CD14-positive monocyte (primary cell): ENCODE measurements around the gene CFAP74. TPM values are rescaled to one million over a fixed set of nuclear protein-coding genes. Genes with fewer than 3 reads are reported as not detected.

ENCODE experiments used
- DNase-seq, 3 donors: peaks; one replicate each; pipeline ENCODE4 v3.0.0-alpha.2; 2011 to 2022
- H2AFZ ChIP-seq: 2 replicates; pipeline ENCODE4 v1.6.0; 2012; ENCODE audit warnings: mild to moderate bottlenecking, low read depth, low read length, inconsistent platforms; ENCODE audit not compliant: insufficient read depth, poor library complexity, severe bottlenecking
- H3K27ac ChIP-seq, 2 donors: 1 replicate in 1 of 2; 2 replicates in 1 of 2; pipeline ENCODE4 v1.5.1; 2012 to 2013; ENCODE audit warnings: low read length in 2 of 2, control low read depth in 1 of 2, inconsistent platforms in 1 of 2, low read depth in 1 of 2, mild to moderate bottlenecking in 1 of 2
- H3K27me3 ChIP-seq, 2 donors: one replicate each; pipeline versions ENCODE4 v1.6.0 to v1.6.1; 2011 to 2013; ENCODE audit warnings: low read length in 2 of 2; ENCODE audit not compliant: control insufficient read depth in 2 of 2, insufficient read depth in 2 of 2
- H3K36me3 ChIP-seq, 2 donors: replicated peaks in 1 of 2; 1 replicate in 1 of 2; 2 replicates in 1 of 2; pipeline versions ENCODE4 v1.5.1 to v1.6.1; 2012 to 2013; ENCODE audit warnings: low read length in 2 of 2, control low read depth in 1 of 2, inconsistent platforms in 1 of 2, mild to moderate bottlenecking in 1 of 2; ENCODE audit not compliant: insufficient read depth in 2 of 2, control insufficient read depth in 1 of 2
- H3K4me1 ChIP-seq, 2 donors: 1 replicate in 1 of 2; 2 replicates in 1 of 2; pipeline versions ENCODE4 v1.5.1 to v1.6.1; 2012 to 2013; ENCODE audit warnings: low read length in 2 of 2, control low read depth in 1 of 2, inconsistent platforms in 1 of 2, mild to moderate bottlenecking in 1 of 2, moderate library complexity in 1 of 2; ENCODE audit not compliant: insufficient read depth in 2 of 2, control insufficient read depth in 1 of 2
- H3K4me2 ChIP-seq: replicated peaks from 2 replicates; pipeline ENCODE3; 2012; ENCODE audit warnings: low read length, moderate library complexity, mild to moderate bottlenecking; ENCODE audit not compliant: poor library complexity, severe bottlenecking; ENCODE audit errors: extremely low read depth
- H3K4me3 ChIP-seq, 3 experiments: fragments of 200-600 bp in 1 of 3; sonication (generic) in 1 of 3; replicated peaks in 1 of 3; 1 replicate in 2 of 3; 2 replicates in 1 of 3; pipeline ENCODE4 v1.5.1; 2011 to 2013; ENCODE audit warnings: low read length in 3 of 3, mild to moderate bottlenecking in 3 of 3, control low read depth in 2 of 3, low read depth in 2 of 3, inconsistent platforms in 1 of 3, moderate library complexity in 1 of 3
- H3K79me2 ChIP-seq: 2 replicates; pipeline ENCODE4 v1.6.0; 2012; ENCODE audit warnings: mild to moderate bottlenecking, control low read depth, inconsistent platforms, low read length, moderate library complexity; ENCODE audit not compliant: insufficient read depth
- H3K9ac ChIP-seq: 2 replicates; pipeline ENCODE4 v1.6.0; 2017; ENCODE audit warnings: low read length, mild to moderate bottlenecking; ENCODE audit not compliant: insufficient read depth, poor library complexity, severe bottlenecking
- H3K9me3 ChIP-seq, 2 donors: replicated peaks in 1 of 2; 1 replicate in 1 of 2; 2 replicates in 1 of 2; pipeline versions ENCODE4 v1.5.1 to v1.6.1; 2012 to 2013; ENCODE audit warnings: low read length in 2 of 2, control low read depth in 1 of 2; ENCODE audit not compliant: control insufficient read depth in 1 of 2, insufficient read depth in 1 of 2
- H4K20me1 ChIP-seq: 2 replicates; pipeline ENCODE4 v1.6.0; 2012; ENCODE audit warnings: mild to moderate bottlenecking, low read length, control low read depth, moderate library complexity; ENCODE audit not compliant: insufficient read depth
- H3K27ac Mint-ChIP-seq, 7 donors: one replicate each; pipeline ENCODE4 v1.8.0; 2020; ENCODE audit warnings: mild to moderate bottlenecking in 7 of 7, mixed read lengths in 7 of 7, moderate library complexity in 6 of 7, inconsistent platforms in 2 of 7
- H3K27me3 Mint-ChIP-seq, 3 donors: one replicate each; pipeline ENCODE4 v1.8.0; 2021 to 2022; ENCODE audit warnings: low read depth in 3 of 3, mild to moderate bottlenecking in 3 of 3, mixed read lengths in 3 of 3, moderate library complexity in 3 of 3, inconsistent platforms in 1 of 3
- H3K36me3 Mint-ChIP-seq, 2 donors: one replicate each; pipeline ENCODE4 v1.8.0; 2020; ENCODE audit warnings: mixed read lengths in 2 of 2, inconsistent platforms in 1 of 2, mild to moderate bottlenecking in 1 of 2
- H3K4me1 Mint-ChIP-seq: one replicate; pipeline ENCODE4 v1.8.0; 2020; ENCODE audit warnings: mild to moderate bottlenecking, mixed read lengths
- H3K4me3 Mint-ChIP-seq, 2 donors: one replicate each; pipeline ENCODE4 v1.8.0; 2020; ENCODE audit warnings: mild to moderate bottlenecking in 2 of 2, mixed read lengths in 2 of 2, moderate library complexity in 1 of 2
- H3K9me3 Mint-ChIP-seq, 7 donors: one replicate each; pipeline ENCODE4 v1.8.0; 2020 to 2022; ENCODE audit warnings: mixed read lengths in 7 of 7, mild to moderate bottlenecking in 6 of 7, moderate library complexity in 6 of 7, inconsistent platforms in 2 of 7
- CTCF ChIP-seq: fragments of 200-600 bp; IDR thresholded peaks from one replicate; pipeline ENCODE4 v1.8.0; 2022; ENCODE audit warnings: antibody characterized with exemption, mild to moderate bottlenecking
- WGBS: methylation state at CpG from one replicate; pipeline ENCODE4 v1.1.5; 2013; ENCODE audit warnings: missing lambda C conversion rate; ENCODE audit not compliant: insufficient coverage; 5-methylcytosine and 5-hydroxymethylcytosine counted together
- intact Hi-C, 2 donors: fragments of 100-400 bp; cut with micrococcal nuclease; formaldehyde crosslinking; loops; one replicate each; pipeline versions ENCODE4 v1.15.0 to v1.15.1; 2023
- polyA plus RNA-seq, 3 donors: library from polyadenylated mRNA; depleted of rRNA in 1 of 3; unstranded in 2 of 3; stranded (reverse) in 1 of 3; fragments of 300-500 nt in 2 of 3; fragments of >200 nt in 1 of 3; fragmentation: Illumina TruSeq in 2 of 3; gene quantifications; 1 replicate in 2 of 3; 2 replicates in 1 of 3; pipeline ENCODE4 v1.2.3, GENCODE V29; 2012 to 2021

CFAP74 gene
- polyA plus RNA-seq, 3 donors = not detected

- Mint-ChIP-seq H3K27me3 (peaks cover 30 to 60% (median 54%) of the 10 kb centered on the region in 3 donors), H3K36me3 (no peaks in the 10 kb centered on the region), H3K4me3 (no peak overlapping the region), H3K4me1 (no peaks in the 10 kb centered on the region), H3K27ac (peak overlapping the region in 1 of 7 donors; percentile 50), H3K9me3 (peaks cover 0 to 5% (median 2%) of the 10 kb centered on the region in 7 donors)
- Histone ChIP-seq H3K27ac (no peak overlapping the region), H3K9me3 (no peaks in the 10 kb centered on the region), H3K4me1 (no peaks in the 10 kb centered on the region), H3K9ac (no peak overlapping the region), H3K4me2 (no peak overlapping the region), H3K36me3 (no peaks in the 10 kb centered on the region), H3K27me3 (peaks cover 0 to 27% of the 10 kb centered on the region in 2 donors), H2AFZ (no peak overlapping the region), H3K79me2 (no peaks in the 10 kb centered on the region), H4K20me1 (no peaks in the 10 kb centered on the region), H3K4me3 (no peak overlapping the region)
- DNase-seq = no peak
- intact Hi-C loops = no loop called here
- TF ChIP-seq CTCF = no peak
- WGBS = 90% methylated on average over 27 of the region's 27 CpGs
Measured at GRCh38 chr1:2009101-2010053, 5.8 kb upstream of the CFAP74 start.

- peak overlapping the region in 1 of 2 donors; percentile 73 for H3K4me3 Mint-ChIP-seq
- Histone ChIP-seq H2AFZ (no peak overlapping the region), H3K4me1 (no peaks in the 10 kb centered on the region), H3K27ac (no peak overlapping the region), H3K9me3 (no peaks in the 10 kb centered on the region), H4K20me1 (no peaks in the 10 kb centered on the region), H3K27me3 (peaks cover 11 to 38% of the 10 kb centered on the region in 2 donors), H3K4me2 (no peak overlapping the region), H3K4me3 (no peak overlapping the region), H3K79me2 (no peaks in the 10 kb centered on the region), H3K36me3 (no peaks in the 10 kb centered on the region), H3K9ac (no peak overlapping the region)
- H3K4me1 Mint-ChIP-seq = peaks cover 4% of the 10 kb centered on the region
- TF ChIP-seq CTCF = no peak
- no peak overlapping the region for H3K27ac Mint-ChIP-seq
- H3K9me3 Mint-ChIP-seq = peaks cover 0 to 11% (median 2%) of the 10 kb centered on the region in 7 donors
- intact Hi-C loops = no loop called here
- peaks cover 47 to 66% (median 66%) of the 10 kb centered on the region in 3 donors for H3K27me3 Mint-ChIP-seq
- WGBS = 88% methylated on average over 19 of the region's 21 CpGs
- DNase-seq = no peak
- no peaks in the 10 kb centered on the region for H3K36me3 Mint-ChIP-seq
Measured at GRCh38 chr1:2004856-2005255, 1.3 kb upstream of the CFAP74 start.
